K562 (cell line): ENCODE results near the gene DR1. TPM values are rescaled to one million over a fixed set of nuclear protein-coding genes. Genes with fewer than 3 reads are reported as not detected.

Experiments used
- ATAC-seq: fragments of 200-7000 bp; cut with Tn5 transposase; 3 replicates; pipeline ENCODE4 v1.9.1; 2020; ENCODE audit warnings: moderate library complexity
- BruUV-seq: library from RNA; stranded (reverse); fragments of 400-500 nt; replicated peaks from 2 replicates; lab custom pipeline; 2021; lab: Mats Ljungman, UMichigan
- CTCF ChIA-PET: fragments of 300-600 bp; formaldehyde crosslinking; extraction: SDS; loops from one replicate; lab custom pipeline; 2021; ENCODE audit warnings: low intra/inter-chr PET ratio; lab: Yijun Ruan, JAX
- POLR2A ChIA-PET: fragments of 300-600, 350-650 bp; sonication (Branson Sonifier 250); formaldehyde crosslinking; extraction: SDS; loops from one replicate; lab custom pipeline; 2021; ENCODE audit warnings: antibody characterized with exemption, inconsistent platforms; lab: Yijun Ruan, JAX
- DNase-seq, 4 experiments: peaks; one replicate each; pipeline versions ENCODE4 v3.0.0 to v3.0.0-alpha.2; 2011 to 2018; ENCODE audit warnings: low spot score in 3 of 4, mixed read lengths in 3 of 4; ENCODE audit errors: extremely low read depth in 1 of 4
- FAIRE-seq: peaks from 2 replicates; lab custom pipeline; 2011; peaks lifted over from hg19 to GRCh38; lab: Jason Lieb, UNC
- H2AFZ ChIP-seq: 2 replicates; pipeline ENCODE4 v1.6.0; 2011; ENCODE audit warnings: low read depth, low read length, control low read depth, inconsistent platforms
- H3K27ac ChIP-seq: fragments of 200-600 bp; 3 replicates; pipeline ENCODE4 v1.8.0; 2011; ENCODE audit warnings: low read depth, mild to moderate bottlenecking, control low read depth, inconsistent platforms, low read length, moderate library complexity, mixed read lengths; ENCODE audit errors: extremely low read depth
- H3K27me3 ChIP-seq, 2 experiments: fragments of 300-600 bp in 1 of 2; 2 replicates in 1 of 2; 3 replicates in 1 of 2; pipeline versions ENCODE4 v1.6.0 to v1.8.0; 2011; ENCODE audit warnings: inconsistent platforms in 2 of 2, low read length in 2 of 2, mild to moderate bottlenecking in 1 of 2, mixed read lengths in 1 of 2, moderate library complexity in 1 of 2; ENCODE audit not compliant: control insufficient read depth in 2 of 2, insufficient read depth in 2 of 2
- H3K36me3 ChIP-seq: fragments of 300-600 bp; 3 replicates; pipeline ENCODE4 v1.8.0; 2011; ENCODE audit warnings: mild to moderate bottlenecking, low read length, inconsistent platforms; ENCODE audit not compliant: control insufficient read depth, insufficient read depth
- H3K4me1 ChIP-seq, 2 experiments: fragments of 200-600 bp in 1 of 2; replicated peaks in 1 of 2; 2 replicates in 1 of 2; 3 replicates in 1 of 2; pipeline versions ENCODE4 v1.5.1 to v1.8.0; 2011; ENCODE audit warnings: inconsistent platforms in 2 of 2, low read length in 2 of 2, mild to moderate bottlenecking in 1 of 2, mixed read lengths in 1 of 2, moderate library complexity in 1 of 2; ENCODE audit not compliant: control insufficient read depth in 2 of 2, insufficient read depth in 2 of 2
- H3K4me2 ChIP-seq: 2 replicates; pipeline ENCODE4 v1.6.1; 2011; ENCODE audit warnings: low read length, control low read depth, inconsistent platforms, mixed read lengths; ENCODE audit not compliant: insufficient read depth
- H3K4me3 ChIP-seq: fragments of 200-600 bp; sonication (generic), shearing (Covaris generic); 2 replicates; pipeline ENCODE4 v1.5.1; 2016; ENCODE audit warnings: control low read depth, inconsistent platforms
- H3K79me2 ChIP-seq: fragments of 200-600 bp; 3 replicates; pipeline ENCODE4 v1.8.0; 2011; ENCODE audit warnings: low read length, inconsistent platforms; ENCODE audit not compliant: control insufficient read depth, insufficient read depth
- H3K9ac ChIP-seq, 2 experiments: 2 replicates each; pipeline versions ENCODE4 v1.6.0 to v1.6.1; 2011; ENCODE audit warnings: low read depth in 2 of 2, low read length in 2 of 2, control low read depth in 1 of 2, inconsistent platforms in 1 of 2, mild to moderate bottlenecking in 1 of 2, mixed read lengths in 1 of 2; ENCODE audit not compliant: insufficient read depth in 1 of 2
- H3K9me1 ChIP-seq: one replicate; pipeline ENCODE4 v1.6.0; 2011; ENCODE audit warnings: inconsistent platforms, mild to moderate bottlenecking, low read length, moderate library complexity; ENCODE audit not compliant: control insufficient read depth, insufficient read depth
- H3K9me3 ChIP-seq: replicated peaks from 2 replicates; pipeline ENCODE4 v1.5.1; 2011; ENCODE audit warnings: low read depth, low read length, inconsistent platforms; ENCODE audit not compliant: control insufficient read depth, insufficient read depth
- H4K20me1 ChIP-seq: replicated peaks from 2 replicates; pipeline ENCODE4 v1.6.1; 2011; ENCODE audit warnings: low read length, inconsistent platforms, mixed read lengths; ENCODE audit not compliant: control insufficient read depth, insufficient read depth
- CHD1 ChIP-seq: fragments of 200-600 bp; sonication (generic); IDR thresholded peaks from one replicate; pipeline ENCODE4 v1.6.1; 2012; ENCODE audit warnings: mild to moderate bottlenecking, moderate library complexity, low read length, inconsistent platforms
- EP400 ChIP-seq: fragments of 450-650 bp; IDR thresholded peaks from 2 replicates; pipeline ENCODE4 v1.6.1; 2017; ENCODE audit warnings: antibody characterized with exemption, mild to moderate bottlenecking, moderate library complexity
- FOSL1 ChIP-seq: fragments of 200-800 bp; sonication (Bioruptor generic); conservative IDR thresholded peaks from 2 replicates; pipeline ENCODE4 v1.6.1; 2016; ENCODE audit warnings: missing genetic modification characterization, missing compliant biosample characterization
- GABPB2 ChIP-seq: fragments of 250-450 bp; sonication (Bioruptor Pico); conservative IDR thresholded peaks from 2 replicates; pipeline ENCODE4 v1.5.1; 2021; ENCODE audit warnings: mild to moderate bottlenecking
- POLR2AphosphoS2 ChIP-seq: IDR thresholded peaks from 2 replicates; pipeline ENCODE4 v1.6.1; 2012; ENCODE audit warnings: low read length, improper control_type of control experiment
- ZNF609 ChIP-seq: sonication (generic); formaldehyde crosslinking; IDR thresholded peaks from 2 replicates; pipeline ENCODE4 v1.8.1; 2023; ENCODE audit warnings: missing genetic modification reagents, mild to moderate bottlenecking, borderline replicate concordance
- ZNF740 ChIP-seq, 3 experiments: fragments of 200-800 bp in 1 of 3; sonication (Bioruptor generic) in 1 of 3; sonication (generic) in 1 of 3; formaldehyde crosslinking in 1 of 3; IDR thresholded peaks; 2 replicates each; pipeline versions ENCODE4 v1.6.1 to v1.8.0; 2016 to 2022; ENCODE audit warnings: mild to moderate bottlenecking in 2 of 3, missing compliant biosample characterization in 2 of 3, missing genetic modification characterization in 2 of 3, missing genetic modification reagents in 1 of 3
- WGBS: fragments of 100-300 bp; shearing (Covaris generic); methylation state at CpG from one replicate; pipeline ENCODE4 v1.1.6; 2016; ENCODE audit warnings: low coverage, mixed read lengths; ENCODE audit not compliant: insufficient coverage; ENCODE audit errors: missing lambda C conversion rate; 5-methylcytosine and 5-hydroxymethylcytosine counted together
- in situ Hi-C: fragments of 300-500 bp; cut with MboI; formaldehyde crosslinking; loops from 4 replicates; pipeline ENCODE4 v1.15.0; 2018; ENCODE audit warnings: inconsistent platforms, mixed read lengths
- intact Hi-C: fragments of 100-400 bp; cut with micrococcal nuclease; formaldehyde crosslinking; loops from 2 replicates; pipeline ENCODE4 v1.14.2; 2022
- polyA plus RNA-seq, 8 experiments: library from polyadenylated mRNA; depleted of rRNA in 4 of 8; stranded (reverse) in 5 of 8; unstranded in 3 of 8; fragments of >200 nt; fragmentation: Nextera tagmentation in 2 of 8; fragmentation: Illumina TruSeq in 1 of 8; extraction: Ambion mirVana in 2 of 8; extraction: Trizol in 1 of 8; gene quantifications; 2 replicates each; pipeline versions ENCODE4 v1.2.1 to v1.2.3, GENCODE V29; 2011 to 2014; ENCODE audit warnings: inconsistent platforms in 1 of 8, missing spikeins in 1 of 8
- total RNA-seq, 7 experiments: library from RNA; depleted of rRNA in 6 of 7; stranded (reverse); fragments of >200 nt in 6 of 7; fragmentation: Illumina TruSeq in 2 of 7; extraction: Trizol in 2 of 7; gene quantifications; 2 replicates each; pipeline versions ENCODE4 v1.2.1 to v1.2.3, GENCODE V29; 2011 to 2021; ENCODE audit warnings: low replicate concordance in 1 of 7

The DR1 gene
- total and polyA plus RNA-seq, 9 of the 15 experiments (the other 6 are each of a cell fraction or from before 2014, with no cell fraction given) = 8.1 to 78.8 (median 46.3) TPM

GRCh38 chr1:93338387-93339146 is 7.1 kb upstream of the DR1 start:
- Histone ChIP-seq H4K20me1 (no peaks in the 10 kb centered on the region), H3K9me1 (no peaks in the 10 kb centered on the region), H3K27ac (no peak overlapping the region), H3K9ac (no peak overlapping the region), H3K27me3 (no peaks in the 10 kb centered on the region), H2AFZ (no peak overlapping the region), H3K4me1 (peaks cover 0 to 6% of the 10 kb centered on the region in 2 experiments; a peak in 2 of 5 replicates), H3K36me3 (peaks cover 17% of the 10 kb centered on the region; the same call in 2 of the 3 replicates), H3K4me3 (no peak overlapping the region), H3K9me3 (no peaks in the 10 kb centered on the region), H3K4me2 (no peak overlapping the region), H3K79me2 (peaks cover 7% of the 10 kb centered on the region; the same call in 1 of the 3 replicates)
- in situ Hi-C loops = no loop called here
- no peak for ATAC-seq
- POLR2A ChIA-PET = interaction anchor here (0.6 to 1.6 kb wide), 3 partner anchors 15 to 283 kb away, joined by 3 to 4 read pairs (median 3); no protein-coding TSS in a partner anchor
- WGBS = 41% methylated on average over 5 of the region's 5 CpGs
- DNase-seq = no peak
- BruUV-seq = no TSS peak
- intact Hi-C loops = no loop called here
- CTCF ChIA-PET = no interaction called here
- peak; percentile 75 for TF ChIP-seq FOSL1
- TF ChIP-seq GABPB2 (CRISPR knock-in tag) = no peak
- TF ChIP-seq EP400 = no peak
- FAIRE-seq = no peak

GRCh38 chr1:93339171-93339697 is 6.5 kb upstream of the DR1 start:
- no peak for DNase-seq
- H3K4me3 ChIP-seq = no peak overlapping the region
- CTCF ChIA-PET = no interaction called here
- FAIRE-seq = no peak
- no peak overlapping the region for H3K9ac ChIP-seq
- WGBS = 13% methylated on average over 3 of the region's 3 CpGs
- no peaks in the 10 kb centered on the region for H3K27me3 ChIP-seq
- no TSS peak for BruUV-seq
- H3K79me2 ChIP-seq = peaks cover 12% of the 10 kb centered on the region
- peaks cover 0 to 7% of the 10 kb centered on the region in 2 experiments; a peak in 2 of 5 replicates for H3K4me1 ChIP-seq
- no peak for TF ChIP-seq CHD1
- no peak for TF ChIP-seq ZNF609 (CRISPR knock-in tag)
- TF ChIP-seq ZNF740 (CRISPR knock-in tag; IDR thresholded peaks at IDR 0.05) = no peak
- no peak for TF ChIP-seq ZNF740 (tag; IDR thresholded peaks at IDR 0.05)
- no peak for TF ChIP-seq POLR2AphosphoS2
- peaks cover 17% of the 10 kb centered on the region; the same call in 2 of the 3 replicates for H3K36me3 ChIP-seq
- H2AFZ ChIP-seq = no peak overlapping the region
- no peaks in the 10 kb centered on the region for H3K9me3 ChIP-seq
- H3K27ac ChIP-seq = no peak overlapping the region
- no peaks in the 10 kb centered on the region for H4K20me1 ChIP-seq
- intact Hi-C loops (no loop called here), in situ Hi-C loops (no loop called here)
- POLR2A ChIA-PET = interaction anchor here (0.6 to 1.6 kb wide), 5 partner anchors 10 to 543 kb away, joined by 3 to 5 read pairs (median 3); no protein-coding TSS in a partner anchor
- H3K4me2 ChIP-seq = no peak overlapping the region
- no peaks in the 10 kb centered on the region for H3K9me1 ChIP-seq
- ATAC-seq = no peak
